Measurements from ENCODE around the gene RPL19. TPM values are rescaled to one million over a fixed set of nuclear protein-coding genes. Genes with fewer than 3 reads are reported as not detected.

RPL19 gene
- total RNA-seq, 1 experiment from 2014 or later = 3,055 TPM

GRCh38 chr17:39199820-39200069 is 338 bp upstream of the RPL19 start:
- Mint-ChIP-seq H3K4me1 (ENCODE audit: insufficient read depth, unreplicated experiment) (peaks cover 22% of the 10 kb centered on the region), H3K27me3 (ENCODE audit: insufficient read depth, unreplicated experiment) (no peaks in the 10 kb centered on the region), H3K4me3 (ENCODE audit: unreplicated experiment) (peak overlapping the region; percentile 90), H3K36me3 (ENCODE audit: insufficient read depth, unreplicated experiment) (peaks cover 53% of the 10 kb centered on the region), H3K27ac (ENCODE audit: low read depth, unreplicated experiment) (peak overlapping the region; percentile 100), H3K9me3 (ENCODE audit: unreplicated experiment) (no peaks in the 10 kb centered on the region)
- no TSS peak for BruUV-seq (replicated peaks)
- CTCF ChIA-PET = interaction anchor here (1.0 to 13.7 kb wide), 3 partner anchors 9 to 45 kb away, joined by 4 to 485 read pairs (median 5); no protein-coding TSS in a partner anchor
- peak; percentile 95 for DNase-seq (ENCODE audit: unreplicated experiment)
- intact Hi-C loops (cut with micrococcal nuclease) = loop anchor here (5.0 kb wide), 1 partner anchor 37 kb away; no protein-coding TSS in a partner anchor
- POLR2A ChIA-PET = interaction anchor here (0.6 to 2.6 kb wide), 41 partner anchors 9 to 539 kb away, joined by 3 to 35 read pairs (median 5); partner anchors contain the start of genes FBXL20, FBXO47, MLLT6 and PGAP3
- no peak for TF ChIP-seq CTCF (IDR thresholded peaks at IDR 0.05; ENCODE audit: unreplicated experiment)

GRCh38 chr17:39200957-39201510 is 951 bp downstream of the RPL19 start:
- Mint-ChIP-seq H3K27me3 (ENCODE audit: insufficient read depth, unreplicated experiment) (no peaks in the 10 kb centered on the region), H3K27ac (ENCODE audit: low read depth, unreplicated experiment) (peak overlapping the region; percentile 100), H3K4me3 (ENCODE audit: unreplicated experiment) (peak overlapping the region; percentile 90), H3K9me3 (ENCODE audit: unreplicated experiment) (no peaks in the 10 kb centered on the region), H3K36me3 (ENCODE audit: insufficient read depth, unreplicated experiment) (peaks cover 66% of the 10 kb centered on the region), H3K4me1 (ENCODE audit: insufficient read depth, unreplicated experiment) (peaks cover 22% of the 10 kb centered on the region)
- no peak for TF ChIP-seq CTCF (IDR thresholded peaks at IDR 0.05; ENCODE audit: unreplicated experiment)
- CTCF ChIA-PET = interaction anchor here (0.7 to 13.7 kb wide), 3 partner anchors 11 to 39 kb away, joined by 3 to 485 read pairs (median 3); no protein-coding TSS in a partner anchor
- DNase-seq (ENCODE audit: unreplicated experiment) = no peak
- POLR2A ChIA-PET = interaction anchor here (0.7 to 2.5 kb wide), 11 partner anchors 8 to 348 kb away, joined by 3 to 34 read pairs (median 4); partner anchors contain the start of genes FBXL20, LASP1 and RPL23
- intact Hi-C loops (cut with micrococcal nuclease) = no loop called here
- no TSS peak for BruUV-seq (replicated peaks)

- H3K9me3 Mint-ChIP-seq (ENCODE audit: unreplicated experiment) = no peaks in the 10 kb centered on the region
- TF ChIP-seq CTCF (IDR thresholded peaks at IDR 0.05; ENCODE audit: unreplicated experiment) = no peak
- H3K4me1 Mint-ChIP-seq (ENCODE audit: insufficient read depth, unreplicated experiment) = peaks cover 37% of the 10 kb centered on the region
- peaks cover 68% of the 10 kb centered on the region for H3K36me3 Mint-ChIP-seq (ENCODE audit: insufficient read depth, unreplicated experiment)
- ChIA-PET CTCF (interaction anchor here (1.0 to 13.7 kb wide), 2 partner anchors 36 to 221 kb away, joined by 5 to 485 read pairs; no protein-coding TSS in a partner anchor), POLR2A (interaction anchor here (1.0 to 1.4 kb wide), 3 partner anchors 32 to 50 kb away, joined by 3 to 5 read pairs (median 3); no protein-coding TSS in a partner anchor)
- no peak for DNase-seq (ENCODE audit: unreplicated experiment)
- H3K27me3 Mint-ChIP-seq (ENCODE audit: insufficient read depth, unreplicated experiment) = no peaks in the 10 kb centered on the region
- TSS peak; percentile 1 for BruUV-seq (replicated peaks)
- no peak overlapping the region for H3K27ac Mint-ChIP-seq (ENCODE audit: low read depth, unreplicated experiment)
- intact Hi-C loops (cut with micrococcal nuclease) = no loop called here
- H3K4me3 Mint-ChIP-seq (ENCODE audit: unreplicated experiment) = no peak overlapping the region
Observed at GRCh38 chr17:39204245-39204644, 4.2 kb downstream of the RPL19 start.

- Mint-ChIP-seq H3K36me3 (ENCODE audit: insufficient read depth, unreplicated experiment) (peaks cover 61% of the 10 kb centered on the region), H3K27ac (ENCODE audit: low read depth, unreplicated experiment) (no peak overlapping the region), H3K4me1 (ENCODE audit: insufficient read depth, unreplicated experiment) (peaks cover 35% of the 10 kb centered on the region), H3K9me3 (ENCODE audit: unreplicated experiment) (no peaks in the 10 kb centered on the region), H3K4me3 (ENCODE audit: unreplicated experiment) (no peak overlapping the region), H3K27me3 (ENCODE audit: insufficient read depth, unreplicated experiment) (no peaks in the 10 kb centered on the region)
- no peak for DNase-seq (ENCODE audit: unreplicated experiment)
- CTCF ChIA-PET = interaction anchor here (0.6 to 13.7 kb wide), 3 partner anchors 35 to 473 kb away, joined by 4 to 485 read pairs (median 5); no protein-coding TSS in a partner anchor
- no peak for TF ChIP-seq CTCF (IDR thresholded peaks at IDR 0.05; ENCODE audit: unreplicated experiment)
- POLR2A ChIA-PET = interaction anchor here (2.3 to 5.2 kb wide), 3 partner anchors 30 to 40 kb away, joined by 8 to 75 read pairs (median 20); no protein-coding TSS in a partner anchor
- no TSS peak for BruUV-seq (replicated peaks)
- intact Hi-C loops (cut with micrococcal nuclease) = loop anchor here (5.0 kb wide), 1 partner anchor 197 kb away; the partner anchor contains the start of gene FBXL20
Observed at GRCh38 chr17:39205112-39205526, 5.0 kb downstream of the RPL19 start.
